HG03045 (cell line): Measurements from ENCODE around the gene PPP1R26.

Source experiments
- ATAC-seq: cut with Tn5 transposase; IDR thresholded peaks from one replicate; pipeline ENCODE4 v1.9.1; 2021; ENCODE audit warnings: mild to moderate bottlenecking, moderate library complexity; ENCODE audit not compliant: unreplicated experiment

PPP1R26 gene

GRCh38 chr9:135463140-135463539 lies 16.4 kb upstream of the PPP1R26 start:
- ATAC-seq, result no peak

DNA sequence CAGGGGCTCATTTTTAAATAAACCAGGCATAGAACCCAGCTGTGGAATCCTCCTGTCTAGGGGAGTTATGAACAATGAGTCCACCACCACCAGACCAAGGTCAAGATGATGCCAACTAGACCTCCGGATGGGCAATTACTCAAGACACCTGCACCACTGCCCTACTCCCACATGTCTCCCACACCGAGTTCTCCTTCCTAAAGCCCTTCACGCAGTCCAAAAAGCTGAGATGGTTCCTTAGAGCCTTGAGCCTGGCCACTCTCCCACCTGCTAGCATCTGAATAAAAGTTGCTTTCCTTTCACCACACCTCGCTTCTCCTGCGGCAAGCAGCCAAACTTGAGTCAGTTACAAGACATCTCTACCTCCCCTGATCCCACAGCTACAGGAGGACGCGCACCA lies 15.4 kb upstream of the PPP1R26 start:
- no peak for ATAC-seq

DNA sequence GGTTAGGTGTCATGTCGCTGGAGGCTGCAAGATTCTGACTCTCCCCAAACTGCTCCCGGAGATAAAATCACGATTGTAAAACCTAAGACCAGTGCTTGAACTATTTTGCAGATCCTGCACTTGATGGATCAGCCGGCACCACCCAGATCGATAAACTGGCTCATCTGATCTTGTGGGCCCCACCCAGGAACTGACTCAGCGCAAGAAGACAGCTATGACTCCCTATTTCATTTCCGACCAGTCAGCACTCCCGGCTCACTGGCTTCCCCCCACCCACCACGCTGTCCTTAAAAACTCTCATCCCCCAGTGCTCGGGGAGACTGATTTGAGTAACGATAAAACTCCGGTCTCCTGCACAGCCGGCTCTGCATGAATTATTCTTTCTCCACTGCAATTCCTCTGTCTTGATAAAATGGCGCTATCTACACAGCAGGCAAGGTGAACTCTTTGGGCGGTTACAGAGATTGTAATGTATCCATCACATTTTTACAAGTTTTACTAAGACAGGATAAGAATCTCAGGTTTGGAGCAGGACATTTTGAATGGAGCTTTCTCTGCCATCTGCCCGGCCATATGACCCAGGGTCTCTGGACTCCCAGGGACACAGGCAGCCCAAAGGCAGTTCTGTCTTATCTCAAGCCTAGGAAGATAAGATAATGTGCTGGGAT lies 10.6 kb upstream of the PPP1R26 start:
- no peak for ATAC-seq

DNA sequence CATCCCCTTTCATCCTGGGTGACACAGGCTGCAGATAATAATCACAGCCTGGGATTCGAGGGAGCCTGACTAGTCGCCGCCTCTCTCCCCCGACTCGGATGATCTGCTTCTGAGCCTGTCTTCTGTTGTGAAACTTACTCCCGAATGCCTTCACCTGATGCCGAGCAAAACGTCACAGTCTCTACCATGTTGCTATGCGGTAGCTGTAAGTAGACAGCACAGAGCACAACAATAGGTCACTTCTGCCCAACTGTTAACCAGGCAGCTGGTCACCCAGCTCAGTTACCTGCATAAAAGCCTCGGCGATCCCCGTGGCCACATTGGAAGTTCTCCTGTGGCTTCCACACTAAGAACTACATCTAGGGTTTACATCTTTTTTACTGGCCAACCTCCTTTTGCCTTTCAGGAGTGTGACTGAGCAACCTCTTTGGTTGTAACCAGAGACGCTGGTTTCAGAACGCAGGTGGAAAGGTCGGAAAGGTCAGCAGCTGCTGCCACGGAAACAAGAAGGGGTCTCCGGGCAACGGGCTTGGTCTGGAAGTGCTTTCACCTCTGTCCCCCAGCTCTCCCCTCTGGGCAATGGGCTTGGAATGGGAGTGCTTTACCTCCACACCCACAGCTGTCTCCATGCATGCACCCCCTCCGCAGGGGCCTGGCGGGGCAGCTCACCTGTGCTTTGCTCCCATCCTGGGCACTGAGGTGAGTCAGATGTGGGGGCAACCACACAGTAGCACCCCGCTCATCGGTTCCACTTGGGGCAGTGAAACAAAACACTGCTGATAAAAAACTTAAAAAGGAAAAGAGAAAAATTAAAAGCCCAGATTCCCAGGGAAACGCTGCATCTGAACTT lies 7.6 kb upstream of the PPP1R26 start:
- ATAC-seq, result no peak

DNA sequence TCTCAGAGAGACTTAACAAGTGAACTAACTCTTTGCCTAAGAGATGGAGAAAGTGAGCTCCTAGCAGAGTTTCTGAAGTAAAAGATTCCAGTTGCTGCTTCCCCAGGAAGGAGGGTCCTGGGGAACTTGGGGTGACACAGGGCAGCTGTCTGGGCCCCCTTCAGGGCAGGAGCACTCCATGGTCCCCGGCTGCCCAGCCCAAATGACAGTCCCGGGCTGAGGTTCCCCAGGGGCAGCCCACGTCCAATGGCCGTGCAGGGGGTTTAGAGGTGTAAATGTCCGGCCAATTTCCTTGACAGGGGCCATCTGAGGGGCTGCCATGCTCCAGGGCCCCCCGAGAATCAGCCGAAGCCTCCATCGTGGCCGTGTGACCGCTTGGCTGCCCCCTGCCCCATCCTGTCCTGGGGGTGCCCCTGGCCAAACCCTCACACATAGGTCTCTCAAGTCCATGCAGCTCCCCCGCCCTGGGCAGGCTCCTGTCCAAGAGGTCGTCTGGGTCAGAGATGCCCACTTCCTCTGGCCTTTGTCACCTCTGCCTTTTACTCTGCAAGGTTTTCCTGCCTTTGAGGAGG lies 5.5 kb upstream of the PPP1R26 start:
- no peak for ATAC-seq

GRCh38 chr9:135474915-135475314 lies 4.7 kb upstream of the PPP1R26 start:
- no peak for ATAC-seq

- ATAC-seq, result no peak
These were observed 2.8 kb upstream of the PPP1R26 start for GRCh38 chr9:135476561-135477355.

DNA sequence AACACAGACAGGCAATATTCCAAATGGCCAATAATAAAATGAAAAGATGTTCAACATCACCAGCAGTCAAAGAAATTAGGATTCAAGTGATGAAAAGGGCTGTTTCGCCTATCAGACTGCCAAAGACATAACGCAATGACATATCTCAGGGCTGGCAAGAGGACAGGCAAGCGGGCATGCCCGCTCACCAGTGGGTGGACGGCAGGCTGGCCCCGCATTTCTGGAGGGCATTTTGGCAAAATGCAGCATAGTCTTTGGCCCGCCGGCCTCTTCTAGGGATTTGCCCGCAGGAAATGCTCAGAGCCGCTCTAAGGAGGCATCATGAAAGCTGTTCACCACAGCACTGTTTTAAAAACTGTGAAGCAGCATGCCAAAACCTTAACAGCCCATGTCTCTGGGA lies 1.4 kb upstream of the PPP1R26 start:
- no peak for ATAC-seq

GRCh38 chr9:135478829-135479468 lies 633 bp upstream of the PPP1R26 start:
- no peak for ATAC-seq

GRCh38 chr9:135480071-135480939 lies 723 bp downstream of the PPP1R26 start:
- no peak for ATAC-seq

GRCh38 chr9:135480940-135481310 lies 1.3 kb downstream of the PPP1R26 start:
- ATAC-seq, result no peak

DNA sequence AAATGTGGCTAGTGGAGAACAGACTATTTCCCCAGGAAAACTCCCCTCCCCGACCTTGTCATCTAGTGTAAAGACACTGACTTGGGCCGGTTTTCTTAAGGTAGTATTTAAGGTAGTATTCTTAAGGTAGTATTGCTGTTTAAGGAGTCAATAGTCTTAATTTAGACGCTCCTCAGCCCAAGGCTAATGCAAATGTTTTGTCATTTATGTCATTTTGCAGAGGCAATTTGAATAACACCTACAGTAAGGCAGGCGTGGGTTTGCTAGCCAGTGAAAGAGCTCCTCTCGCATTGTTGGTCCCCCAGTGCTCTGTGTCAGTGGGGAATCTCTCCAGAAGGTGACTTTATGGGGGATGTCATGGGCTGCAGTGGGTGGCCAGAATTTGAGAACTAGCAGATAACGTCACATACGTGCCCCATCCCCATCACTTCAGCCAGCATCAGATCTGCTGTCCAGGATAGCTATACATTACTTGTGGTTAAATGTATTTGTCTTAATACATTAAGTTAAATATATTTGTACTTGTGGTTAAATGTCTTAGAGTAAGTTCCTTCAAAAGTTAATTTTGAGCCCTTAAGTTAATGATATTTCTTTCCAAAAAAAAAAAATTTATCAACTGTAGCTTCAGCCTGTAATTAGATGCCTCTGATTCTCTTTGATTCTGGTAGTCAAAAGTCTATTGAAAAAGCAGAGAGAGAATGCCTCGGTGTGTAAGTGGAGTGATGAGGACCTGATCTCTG lies 2.6 kb downstream of the PPP1R26 start:
- ATAC-seq, result no peak

DNA sequence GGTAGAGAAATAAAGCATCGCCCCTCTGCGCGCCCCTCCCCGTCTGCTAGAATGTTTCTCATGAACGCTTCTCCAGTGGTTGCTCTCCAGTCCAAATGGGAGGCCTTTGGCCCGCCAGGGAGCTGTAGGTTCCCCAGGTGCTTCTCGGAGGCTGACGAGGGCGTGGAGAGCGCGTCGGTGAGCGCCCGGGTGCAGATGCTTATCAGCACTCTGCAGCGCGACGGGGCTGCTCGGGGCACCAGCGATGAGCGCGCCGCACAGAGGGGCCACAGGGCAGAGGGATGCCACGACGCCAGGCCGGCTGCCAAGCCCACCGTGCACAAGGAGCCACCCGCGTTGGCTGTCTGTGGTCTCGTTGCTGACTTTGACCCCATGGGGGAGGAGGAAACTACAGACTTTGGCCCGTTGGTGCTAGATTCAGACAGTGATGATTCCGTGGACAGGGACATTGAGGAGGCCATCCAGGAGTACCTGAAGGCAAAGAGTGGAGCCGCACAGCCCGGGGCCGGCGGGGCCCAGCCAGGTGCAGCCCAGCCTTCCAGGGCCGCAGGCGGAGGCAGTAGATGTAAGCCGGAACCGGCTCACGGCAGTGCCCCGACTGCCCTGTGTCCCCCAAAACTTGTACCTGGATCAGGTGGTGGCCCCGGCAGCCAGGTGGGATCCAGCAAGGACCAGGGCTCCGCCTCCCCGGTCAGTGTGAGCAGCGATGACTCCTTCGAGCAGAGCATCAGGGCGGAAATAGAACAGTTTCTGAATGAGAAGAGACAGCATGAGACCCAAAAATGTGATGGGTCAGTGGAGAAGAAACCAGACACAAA lies 5.1 kb downstream of the PPP1R26 start:
- no peak for ATAC-seq

GRCh38 chr9:135485385-135485784 lies 5.8 kb downstream of the PPP1R26 start:
- ATAC-seq, result no peak

DNA sequence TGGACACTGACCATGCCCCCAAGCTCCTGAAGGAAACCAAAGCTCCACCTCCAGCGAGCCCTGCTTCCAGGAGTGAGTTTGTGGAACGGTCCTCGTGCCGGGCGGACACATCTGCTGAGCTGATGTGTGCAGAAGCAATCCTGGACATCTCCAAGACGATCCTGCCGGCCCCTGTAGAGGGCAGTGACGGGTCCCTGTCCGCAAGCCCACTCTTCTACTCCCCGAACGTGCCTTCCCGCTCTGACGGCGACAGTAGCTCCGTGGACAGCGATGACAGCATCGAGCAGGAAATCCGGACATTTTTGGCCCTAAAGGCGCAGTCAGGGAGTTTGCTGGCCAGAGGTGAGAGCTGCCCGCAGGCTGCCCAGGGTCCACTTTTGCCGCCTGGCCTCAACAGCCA lies 6.2 kb downstream of the PPP1R26 start:
- ATAC-seq, result no peak

DNA sequence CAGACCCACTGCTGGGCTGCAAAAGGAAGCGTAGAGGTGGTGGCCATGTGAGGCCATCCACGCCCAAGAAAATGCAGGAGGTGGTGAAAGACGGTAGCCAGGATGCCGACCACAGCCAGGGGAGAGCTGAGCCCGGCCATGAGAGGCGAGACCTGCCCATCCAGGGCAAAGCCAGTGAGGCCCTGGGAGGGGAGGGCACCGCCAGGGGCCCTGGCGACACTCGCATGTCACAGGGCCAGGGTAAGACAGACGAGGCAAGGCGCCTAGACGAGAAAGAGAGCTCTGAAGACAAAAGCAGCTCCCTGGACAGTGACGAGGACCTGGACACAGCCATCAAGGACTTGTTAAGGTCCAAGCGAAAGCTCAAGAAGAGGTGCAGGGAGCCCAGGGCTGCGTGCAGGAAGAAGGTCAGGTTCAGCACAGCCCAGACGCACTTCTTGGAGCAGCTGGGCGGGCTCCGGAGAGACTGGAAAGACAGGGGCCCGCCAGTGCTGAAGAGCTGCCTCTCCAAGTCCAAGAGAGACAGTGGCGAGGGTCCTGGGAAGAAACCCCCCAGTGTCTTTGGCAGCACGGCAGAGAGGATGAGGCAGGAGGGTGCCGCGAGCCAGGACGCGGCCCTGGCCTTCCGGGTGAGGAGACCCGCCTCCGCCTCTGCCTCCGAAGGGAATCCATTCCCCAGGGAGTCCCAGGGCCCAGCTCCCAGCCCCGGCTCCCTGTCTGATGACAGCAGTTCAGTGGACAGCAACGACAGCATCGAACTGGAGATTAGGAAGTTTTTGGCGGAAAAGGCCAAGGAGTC lies 6.9 kb downstream of the PPP1R26 start:
- ATAC-seq, result no peak

DNA sequence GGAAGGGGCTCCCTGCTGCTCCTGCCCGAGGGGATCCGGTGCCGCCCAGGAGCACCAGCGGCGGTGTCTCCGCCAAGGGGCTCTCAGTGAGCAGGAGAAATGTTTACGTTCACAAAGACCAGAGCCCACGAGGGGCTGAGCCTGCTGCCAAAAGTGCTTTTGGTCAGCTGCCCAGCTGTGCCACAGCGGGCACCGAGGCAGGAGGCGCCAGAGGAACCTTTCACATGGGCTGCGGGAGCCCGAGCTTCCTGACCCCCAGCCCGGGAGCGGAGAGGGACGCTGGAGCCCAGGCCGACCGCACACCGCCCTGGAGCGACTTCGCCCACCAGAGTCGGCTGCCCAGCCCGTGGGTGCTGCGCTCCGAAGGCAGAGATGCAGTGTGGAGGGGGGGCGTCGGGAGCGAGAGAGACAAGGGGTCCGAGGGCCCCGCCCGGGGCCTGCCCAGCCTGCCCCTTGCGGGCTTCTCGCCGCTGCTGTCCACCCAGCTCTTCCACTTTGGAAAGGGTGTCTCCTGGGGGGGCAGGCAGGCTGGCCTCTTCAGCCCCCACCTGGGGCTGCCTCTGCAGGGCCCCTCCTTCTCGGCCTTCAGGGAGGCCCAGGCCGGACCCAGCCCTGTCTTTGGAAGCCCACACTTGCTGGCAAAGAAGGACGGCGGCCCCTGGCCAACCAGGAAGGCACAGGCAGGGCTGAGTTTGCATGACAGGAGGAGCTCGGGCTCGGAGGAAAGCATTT lies 7.9 kb downstream of the PPP1R26 start:
- ATAC-seq, result no peak
